ENCODE measurements around the gene NATD1.

- TF ChIP-seq E2F8 (IDR thresholded peaks at IDR 0.05; ENCODE audit: low read depth, partially characterized antibody) (no peak), ZNF274 (IDR thresholded peaks at IDR 0.05; ENCODE audit: insufficient read depth, insufficient read length) (no peak), ZBTB33 (IDR thresholded peaks at IDR 0.05) (no peak), CTCF (IDR thresholded peaks at IDR 0.05 in 2 of 3, conservative IDR thresholded peaks at IDR 0.05 in 1 of 3; ENCODE audit: control insufficient read depth in 2 of 3, extremely low read depth in 1 of 3, insufficient read depth in 1 of 3, low read depth in 3 of 3, low read length in 3 of 3) (no peak)
Observed at GRCh38 chr17:21292867-21293830, 39.9 kb upstream of the NATD1 start.
